HG02970 (cell line): ENCODE measurements around the gene TP53TG3D.
"Not testable (repeated sequence)": the region's sequence is repeated elsewhere in the genome, so short reads cannot be mapped to it uniquely, and the experiment has no call there.

Source experiments
- ATAC-seq: cut with Tn5 transposase; IDR thresholded peaks from one replicate; pipeline ENCODE4 v1.9.1; 2021; ENCODE audit warnings: mild to moderate bottlenecking, moderate library complexity, moderate number of reproducible peaks; ENCODE audit not compliant: unreplicated experiment, low FRiP score

Gene TP53TG3D

GRCh38 chr16:32252986-32253385 is at the start of gene TP53TG3D:
Gene TP53TG3D, plus strand, starts transcription at chr16:32253286. Its CDS starts 68 bp downstream, at chr16:32253354.
- not testable (repeated sequence) for ATAC-seq

- ATAC-seq, result not testable (repeated sequence)
These were observed 421 bp downstream of the TP53TG3D start for GRCh38 chr16:32253507-32253906.

GRCh38 chr16:32261526-32261925 is 8.4 kb downstream of the TP53TG3D start:
- not testable (repeated sequence) for ATAC-seq

GRCh38 chr16:32263552-32263951 is 10.5 kb downstream of the TP53TG3D start:
- not testable (repeated sequence) for ATAC-seq

GRCh38 chr16:32281910-32282309 is 28.8 kb downstream of the TP53TG3D start:
- ATAC-seq, result not testable (repeated sequence)

GRCh38 chr16:32283024-32283423 is 29.9 kb downstream of the TP53TG3D start:
- not testable (repeated sequence) for ATAC-seq

GRCh38 chr16:32283917-32284495 is 30.9 kb downstream of the TP53TG3D start:
- ATAC-seq, result not testable (repeated sequence)

- not testable (repeated sequence) for ATAC-seq
These were observed 32.0 kb downstream of the TP53TG3D start for GRCh38 chr16:32284800-32285796.

GRCh38 chr16:32286193-32286592 is 33.1 kb downstream of the TP53TG3D start:
- not testable (repeated sequence) for ATAC-seq

- ATAC-seq, result not testable (repeated sequence)
These were observed 34.7 kb downstream of the TP53TG3D start for GRCh38 chr16:32287743-32288142.

GRCh38 chr16:32289197-32289596 is 36.1 kb downstream of the TP53TG3D start:
- not testable (repeated sequence) for ATAC-seq

GRCh38 chr16:32302776-32303175 is 49.7 kb downstream of the TP53TG3D start:
- not testable (repeated sequence) for ATAC-seq
